HEK293 (cell line): ENCODE measurements around the gene MN1.

ENCODE experiments used
- CTCF ChIA-PET: fragments of 350-600 bp; formaldehyde crosslinking; extraction: SDS; loops from one replicate; lab custom pipeline; 2021; ENCODE audit warnings: antibody characterized with exemption; lab: Yijun Ruan, JAX
- POLR2A ChIA-PET: fragments of 300-600 bp; formaldehyde crosslinking; extraction: SDS; loops from one replicate; lab custom pipeline; 2020; ENCODE audit warnings: antibody characterized with exemption, inconsistent platforms; lab: Yijun Ruan, JAX
- H3K27ac ChIP-seq: fragments of 200-500 bp; sonication (Bioruptor generic); 2 replicates; pipeline ENCODE4 v1.5.1; 2014; ENCODE audit warnings: low read depth, low read length, control low read depth, inconsistent platforms; ENCODE audit errors: extremely low read depth
- H3K36me3 ChIP-seq, 2 experiments: fragments of 200-500 bp in 1 of 2; sonication (Bioruptor generic) in 1 of 2; 1 replicate in 1 of 2; 2 replicates in 1 of 2; pipeline ENCODE4 v1.5.1; 2014 to 2017; ENCODE audit warnings: inconsistent platforms in 2 of 2, low read length in 2 of 2; ENCODE audit not compliant: control insufficient read depth in 2 of 2, insufficient read depth in 1 of 2
- H3K4me1 ChIP-seq: fragments of 200-500 bp; sonication (Bioruptor generic); 2 replicates; pipeline ENCODE4 v1.5.1; 2014; ENCODE audit warnings: mild to moderate bottlenecking, low read length, inconsistent platforms; ENCODE audit not compliant: control insufficient read depth, insufficient read depth
- H3K4me3 ChIP-seq: 2 replicates; pipeline ENCODE4 v1.5.1; 2011; ENCODE audit warnings: low read depth, mild to moderate bottlenecking, control low read depth, low read length, moderate library complexity
- H3K9me3 ChIP-seq: fragments of 200-500 bp; sonication (Bioruptor generic); 2 replicates; pipeline ENCODE4 v1.5.1; 2014; ENCODE audit warnings: low read depth, low read length, inconsistent platforms; ENCODE audit not compliant: control insufficient read depth, insufficient read depth
- ELK4 ChIP-seq: IDR thresholded peaks from 2 replicates; pipeline ENCODE4 v1.6.1; 2011; ENCODE audit warnings: mild to moderate bottlenecking, low read depth, low read length, borderline replicate concordance
- GLI4 ChIP-seq: fragments of 450-650 bp; formaldehyde crosslinking; IDR thresholded peaks from 2 replicates; pipeline ENCODE4 v1.5.1; 2016; ENCODE audit warnings: missing biosample characterization, missing genetic modification characterization
- HOXC10 ChIP-seq: sonication (generic); formaldehyde crosslinking; IDR thresholded peaks from 2 replicates; pipeline ENCODE4 v1.8.1; 2023; ENCODE audit warnings: mild to moderate bottlenecking, missing genetic modification reagents
- SCRT1 ChIP-seq: fragments of 450-650 bp; formaldehyde crosslinking; IDR thresholded peaks from 2 replicates; pipeline ENCODE4 v1.5.1; 2016; ENCODE audit warnings: missing biosample characterization, missing genetic modification characterization, borderline replicate concordance
- SP2 ChIP-seq: fragments of 450-650 bp; formaldehyde crosslinking; IDR thresholded peaks from 2 replicates; pipeline ENCODE4 v1.5.1; 2016; ENCODE audit warnings: missing biosample characterization, missing genetic modification characterization
- SP3 ChIP-seq: fragments of 450-650 bp; formaldehyde crosslinking; IDR thresholded peaks from 2 replicates; pipeline ENCODE4 v1.5.1; 2016; ENCODE audit warnings: missing biosample characterization, missing genetic modification characterization
- ZBTB7A ChIP-seq: fragments of 450-650 bp; formaldehyde crosslinking; IDR thresholded peaks from 2 replicates; pipeline ENCODE4 v1.5.1; 2016; ENCODE audit warnings: low read depth, missing biosample characterization, missing genetic modification characterization
- ZEB2 ChIP-seq: fragments of 450-650 bp; formaldehyde crosslinking; IDR thresholded peaks from 2 replicates; pipeline ENCODE4 v1.5.1; 2016; ENCODE audit warnings: missing biosample characterization, missing genetic modification characterization
- ZFP69B ChIP-seq: fragments of 450-650 bp; formaldehyde crosslinking; IDR thresholded peaks from 2 replicates; pipeline ENCODE4 v1.5.1; 2016; ENCODE audit warnings: missing biosample characterization, missing genetic modification characterization
- ZNF132 ChIP-seq: fragments of 450-650 bp; formaldehyde crosslinking; IDR thresholded peaks from 2 replicates; pipeline ENCODE4 v1.5.1; 2017; ENCODE audit warnings: missing biosample characterization, missing genetic modification characterization, borderline replicate concordance
- ZNF146 ChIP-seq: fragments of 450-650 bp; formaldehyde crosslinking; IDR thresholded peaks from 2 replicates; pipeline ENCODE4 v1.5.1; 2016; ENCODE audit warnings: missing biosample characterization, missing genetic modification characterization
- ZNF23 ChIP-seq: fragments of 450-650 bp; formaldehyde crosslinking; IDR thresholded peaks from 2 replicates; pipeline ENCODE4 v1.5.1; 2016; ENCODE audit warnings: missing biosample characterization, missing genetic modification characterization, borderline replicate concordance
- ZNF239 ChIP-seq: fragments of 450-650 bp; formaldehyde crosslinking; IDR thresholded peaks from 2 replicates; pipeline ENCODE4 v1.5.1; 2016; ENCODE audit warnings: missing biosample characterization, missing genetic modification characterization
- ZNF280D ChIP-seq: fragments of 450-650 bp; formaldehyde crosslinking; IDR thresholded peaks from 2 replicates; pipeline ENCODE4 v1.5.1; 2016; ENCODE audit warnings: missing biosample characterization, missing genetic modification characterization
- ZNF354C ChIP-seq: fragments of 450-650 bp; formaldehyde crosslinking; IDR thresholded peaks from 2 replicates; pipeline ENCODE4 v1.5.1; 2016; ENCODE audit warnings: missing biosample characterization, missing genetic modification characterization, low read depth, borderline replicate concordance
- ZNF398 ChIP-seq: fragments of 450-650 bp; formaldehyde crosslinking; IDR thresholded peaks from 2 replicates; pipeline ENCODE4 v1.5.1; 2017; ENCODE audit warnings: missing biosample characterization, missing genetic modification characterization
- ZNF426 ChIP-seq: fragments of 450-650 bp; formaldehyde crosslinking; IDR thresholded peaks from 2 replicates; pipeline ENCODE4 v1.5.1; 2017; ENCODE audit warnings: missing biosample characterization, missing genetic modification characterization, mild to moderate bottlenecking, inconsistent platforms, moderate library complexity
- ZNF449 ChIP-seq: fragments of 450-650 bp; formaldehyde crosslinking; IDR thresholded peaks from 2 replicates; pipeline ENCODE4 v1.5.1; 2017; ENCODE audit warnings: missing biosample characterization, mild to moderate bottlenecking, missing genetic modification characterization, moderate library complexity
- ZNF473 ChIP-seq: fragments of 450-650 bp; formaldehyde crosslinking; IDR thresholded peaks from 2 replicates; pipeline ENCODE4 v1.5.1; 2017; ENCODE audit warnings: missing biosample characterization, missing genetic modification characterization
- ZNF514 ChIP-seq: fragments of 450-650 bp; formaldehyde crosslinking; IDR thresholded peaks from 2 replicates; pipeline ENCODE4 v1.5.1; 2016; ENCODE audit warnings: missing biosample characterization, missing genetic modification characterization
- ZNF521 ChIP-seq: fragments of 450-650 bp; formaldehyde crosslinking; IDR thresholded peaks from 2 replicates; pipeline ENCODE4 v1.5.1; 2017; ENCODE audit warnings: missing biosample characterization, mild to moderate bottlenecking, missing genetic modification characterization
- ZNF560 ChIP-seq: fragments of 450-650 bp; formaldehyde crosslinking; IDR thresholded peaks from 2 replicates; pipeline ENCODE4 v1.5.1; 2017; ENCODE audit warnings: missing biosample characterization, missing genetic modification characterization, borderline replicate concordance
- ZNF596 ChIP-seq: fragments of 450-650 bp; IDR thresholded peaks from 2 replicates; pipeline ENCODE4 v1.5.0; 2018; ENCODE audit warnings: missing biosample characterization, mild to moderate bottlenecking, missing genetic modification characterization, moderate library complexity
- ZNF768 ChIP-seq: fragments of 450-650 bp; formaldehyde crosslinking; IDR thresholded peaks from 2 replicates; pipeline ENCODE4 v1.5.1; 2018; ENCODE audit warnings: missing biosample characterization, mild to moderate bottlenecking, missing genetic modification characterization
- ZNF843 ChIP-seq: fragments of 450-650 bp; formaldehyde crosslinking; IDR thresholded peaks from 2 replicates; pipeline ENCODE4 v1.5.1; 2016; ENCODE audit warnings: missing biosample characterization, missing genetic modification characterization

Gene MN1

GRCh38 chr22:27799827-27800249 lies 1.7 kb downstream of the MN1 start:
- Histone ChIP-seq H3K9me3 (no peaks in the 10 kb centered on the region), H3K36me3 (peaks cover 0 to 19% of the 10 kb centered on the region in 2 experiments; a peak in 1 of 3 replicates), H3K27ac (no peak overlapping the region), H3K4me3 (no peak overlapping the region), H3K4me1 (peaks cover 8% of the 10 kb centered on the region; the same call in 1 of the 2 replicates)
- CTCF ChIA-PET = interaction anchor here (0.7 to 0.9 kb wide), 2 partner anchors 23 to 1121 kb away, joined by 3 to 5 read pairs; no protein-coding TSS in a partner anchor
- POLR2A ChIA-PET = interaction anchor here (1.1 kb wide), 1 partner anchor 597 kb away, joined by 3 read pairs; no protein-coding TSS in a partner anchor
- no peak for TF ChIP-seq ZNF239 (tag by site-specific recombination)
- TF ChIP-seq ZNF280D = no peak
- TF ChIP-seq ZNF596 (tag by site-specific recombination) = no peak
- TF ChIP-seq ZNF23 (tag by site-specific recombination) = no peak
- TF ChIP-seq ELK4 = no peak
- no peak for TF ChIP-seq ZNF132 (tag by site-specific recombination)
- TF ChIP-seq ZNF354C (tag by site-specific recombination) = no peak
- no peak for TF ChIP-seq SCRT1 (tag by site-specific recombination)
- TF ChIP-seq ZNF514 (tag by site-specific recombination) = no peak
- TF ChIP-seq HOXC10 (CRISPR knock-in tag) = no peak
- TF ChIP-seq ZNF768 (tag by site-specific recombination) = no peak
- TF ChIP-seq, all 188 proteins: peak for 0

GRCh38 chr22:27799015-27799826 lies 2.3 kb downstream of the MN1 start:
- ChIA-PET POLR2A (no interaction called here), CTCF (interaction anchor here (0.7 kb wide), 1 partner anchor 557 kb away, joined by 3 read pairs; no protein-coding TSS in a partner anchor)
- no peak overlapping the region for H3K27ac ChIP-seq
- H3K9me3 ChIP-seq = no peaks in the 10 kb centered on the region
- peaks cover 0 to 19% of the 10 kb centered on the region in 2 experiments; a peak in 1 of 3 replicates for H3K36me3 ChIP-seq
- TF ChIP-seq ZNF146 (tag by site-specific recombination) (no peak), SP3 (tag by site-specific recombination) (no peak), ZNF132 (tag by site-specific recombination) (no peak), ZNF426 (no peak), ZNF473 (tag by site-specific recombination) (no peak), ZNF560 (tag by site-specific recombination) (no peak), GLI4 (tag by site-specific recombination) (no peak), ZNF449 (no peak), ZNF521 (no peak), SP2 (tag by site-specific recombination) (no peak), ZNF843 (no peak), ZEB2 (tag by site-specific recombination) (no peak), ZFP69B (tag by site-specific recombination) (no peak), ZBTB7A (tag by site-specific recombination) (no peak), ZNF398 (tag by site-specific recombination) (no peak), HOXC10 (CRISPR knock-in tag) (no peak)
- peaks cover 8% of the 10 kb centered on the region; the same call in 1 of the 2 replicates for H3K4me1 ChIP-seq
- H3K4me3 ChIP-seq = no peak overlapping the region
